NCI-H82 treated with DMSO at 0.1 percent for 48 hours (cell line): ENCODE measurements around the gene SF3B6.
"Not testable (repeated sequence)": the region's sequence is repeated elsewhere in the genome, so short reads cannot be mapped to it uniquely, and the experiment has no call there.

ENCODE experiments used
- DNase-seq: peaks from one replicate; lab custom pipeline; 2025; ENCODE audit not compliant: unreplicated experiment; lab: John Stamatoyannopoulos, UW

The SF3B6 gene

GRCh38 chr2:24075915-24076848 lies at the start of gene SF3B6:
Gene SF3B6 (minus strand): TSS chr2:24076326. CDS start chr2:24076229, 97 bp downstream.
- DNase-seq: peak; percentile 98

- DNase-seq: no peak
Measured at GRCh38 chr2:24123922-24124580, 47.9 kb upstream of the SF3B6 start.

- DNase-seq: peak; percentile 73
Measured at GRCh38 chr2:24123195-24123921, 47.2 kb upstream of the SF3B6 start, which contains the start of the genes FAM228B and PFN4. Gene FAM228B (plus strand): TSS chr2:24123469. CDS start chr2:24124362, 893 bp downstream. Gene PFN4 (minus strand): TSS chr2:24123334. CDS start chr2:24122535, 799 bp downstream.

GRCh38 chr2:24122366-24123194 lies 46.5 kb upstream of the SF3B6 start:
- DNase-seq: no peak

GRCh38 chr2:24121469-24121868 lies 45.3 kb upstream of the SF3B6 start:
- DNase-seq: no peak

GRCh38 chr2:24121066-24121465 lies 44.9 kb upstream of the SF3B6 start:
- no peak for DNase-seq

GRCh38 chr2:24117902-24118301 lies 41.8 kb upstream of the SF3B6 start:
- DNase-seq: peak; percentile 54

GRCh38 chr2:24115057-24115456 lies 38.9 kb upstream of the SF3B6 start:
- no peak for DNase-seq

- DNase-seq: no peak
Measured at GRCh38 chr2:24111407-24111901, 35.3 kb upstream of the SF3B6 start.

- no peak for DNase-seq
Measured at GRCh38 chr2:24110660-24111303, 34.7 kb upstream of the SF3B6 start.

- DNase-seq: not testable (repeated sequence)
Measured at GRCh38 chr2:24109431-24109830, 33.3 kb upstream of the SF3B6 start.

GRCh38 chr2:24107336-24107735 lies 31.2 kb upstream of the SF3B6 start:
- no peak for DNase-seq

- no peak for DNase-seq
Measured at GRCh38 chr2:24106786-24107185, 30.7 kb upstream of the SF3B6 start.

GRCh38 chr2:24105816-24106215 lies 29.7 kb upstream of the SF3B6 start:
- DNase-seq: no peak

GRCh38 chr2:24104906-24105305 lies 28.8 kb upstream of the SF3B6 start:
- no peak for DNase-seq

GRCh38 chr2:24104110-24104650 lies 28.1 kb upstream of the SF3B6 start:
- DNase-seq: no peak

- no peak for DNase-seq
Measured at GRCh38 chr2:24102677-24103076, 26.6 kb upstream of the SF3B6 start.

GRCh38 chr2:24101992-24102391 lies 25.9 kb upstream of the SF3B6 start:
- DNase-seq: no peak

- DNase-seq: not testable (repeated sequence)
Measured at GRCh38 chr2:24100732-24101131, 24.6 kb upstream of the SF3B6 start.
